Osteoblast (primary cell): ENCODE data around the gene PON1. TPM values are rescaled to one million over a fixed set of nuclear protein-coding genes. Genes with fewer than 3 reads are reported as not detected.

Source experiments
- DNase-seq: peaks from one replicate; pipeline ENCODE4 v3.0.0; 2011; ENCODE audit warnings: low spot score, mixed read lengths; ENCODE audit not compliant: insufficient read length; ENCODE audit errors: missing footprints
- H2AFZ ChIP-seq: 2 replicates; pipeline ENCODE4 v1.6.0; 2011; ENCODE audit warnings: mild to moderate bottlenecking, low read length
- H3K27ac ChIP-seq: 2 replicates; pipeline ENCODE4 v1.5.1; 2011; ENCODE audit warnings: mild to moderate bottlenecking, low read depth, low read length, moderate library complexity
- H3K27me3 ChIP-seq: 2 replicates; pipeline ENCODE4 v1.6.0; 2012; ENCODE audit warnings: mild to moderate bottlenecking, control low read depth, inconsistent platforms, low read length, moderate library complexity; ENCODE audit not compliant: insufficient read depth
- H3K36me3 ChIP-seq: 2 replicates; pipeline ENCODE4 v1.5.1; 2011; ENCODE audit warnings: mild to moderate bottlenecking, low read length, control low read depth, moderate library complexity; ENCODE audit not compliant: insufficient read depth
- H3K4me1 ChIP-seq: 2 replicates; pipeline ENCODE4 v1.5.1; 2011; ENCODE audit warnings: mild to moderate bottlenecking, low read length, control low read depth, moderate library complexity; ENCODE audit not compliant: insufficient read depth
- H3K4me2 ChIP-seq: 2 replicates; pipeline ENCODE4 v1.6.0; 2011; ENCODE audit warnings: mild to moderate bottlenecking, low read length; ENCODE audit not compliant: insufficient read depth
- H3K4me3 ChIP-seq: fragments of 200-600 bp; sonication (generic); 3 replicates; pipeline ENCODE4 v1.5.1; 2012; ENCODE audit warnings: mild to moderate bottlenecking, low read length, inconsistent platforms; ENCODE audit not compliant: insufficient read depth
- H3K79me2 ChIP-seq: 2 replicates; pipeline ENCODE4 v1.6.0; 2012; ENCODE audit warnings: mild to moderate bottlenecking, low read length, control low read depth, inconsistent platforms; ENCODE audit not compliant: insufficient read depth
- H3K9me3 ChIP-seq: 2 replicates; pipeline ENCODE4 v1.5.1; 2011; ENCODE audit warnings: low read depth, low read length, control low read depth
- H4K20me1 ChIP-seq: 2 replicates; pipeline ENCODE4 v1.6.0; 2012; ENCODE audit warnings: mild to moderate bottlenecking, low read length, control low read depth; ENCODE audit not compliant: insufficient read depth
- total RNA-seq: library from RNA; depleted of rRNA; stranded (reverse); fragments of >200 nt; gene quantifications from 2 replicates; pipeline ENCODE4 v1.2.3, GENCODE V29; 2012
- TF ChIP-seq, protein P1 (sequence below): IDR thresholded peaks from 2 replicates; pipeline ENCODE4 v1.5.1; 2011; ENCODE audit warnings: mild to moderate bottlenecking, low read depth, low read length, moderate library complexity; ENCODE audit errors: extremely low read depth

Gene PON1
- total RNA-seq, 1 donor: not detected

DNA sequence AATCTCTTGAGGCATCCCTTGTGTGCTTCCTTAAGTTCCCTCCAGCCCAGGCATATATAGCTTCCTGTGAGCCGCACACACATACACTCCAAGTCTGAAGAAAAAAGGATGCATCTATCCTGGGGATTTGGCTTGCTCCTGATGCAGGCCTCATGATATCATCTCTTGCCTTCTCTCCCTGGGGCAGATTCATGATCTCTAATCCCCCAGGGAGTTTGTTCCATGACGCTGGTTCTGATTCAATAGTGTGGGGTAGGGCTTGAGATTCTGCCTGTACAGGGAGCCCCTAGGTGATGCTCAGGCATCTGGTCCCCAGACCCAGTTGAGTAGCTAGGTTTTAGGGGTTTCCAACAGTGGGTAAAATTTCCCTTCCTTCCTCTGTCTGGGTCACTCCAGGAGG, 1.5 kb downstream of the PON1 start:
- H4K20me1 ChIP-seq: no peaks in the 10 kb centered on the region
- no peak overlapping the region for H3K4me3 ChIP-seq
- H3K4me1 ChIP-seq: no peaks in the 10 kb centered on the region
- DNase-seq: no peak
- no peak overlapping the region for H3K27ac ChIP-seq
- no peaks in the 10 kb centered on the region for H3K79me2 ChIP-seq
- H3K36me3 ChIP-seq: no peaks in the 10 kb centered on the region
- TF ChIP-seq, protein P1, sequence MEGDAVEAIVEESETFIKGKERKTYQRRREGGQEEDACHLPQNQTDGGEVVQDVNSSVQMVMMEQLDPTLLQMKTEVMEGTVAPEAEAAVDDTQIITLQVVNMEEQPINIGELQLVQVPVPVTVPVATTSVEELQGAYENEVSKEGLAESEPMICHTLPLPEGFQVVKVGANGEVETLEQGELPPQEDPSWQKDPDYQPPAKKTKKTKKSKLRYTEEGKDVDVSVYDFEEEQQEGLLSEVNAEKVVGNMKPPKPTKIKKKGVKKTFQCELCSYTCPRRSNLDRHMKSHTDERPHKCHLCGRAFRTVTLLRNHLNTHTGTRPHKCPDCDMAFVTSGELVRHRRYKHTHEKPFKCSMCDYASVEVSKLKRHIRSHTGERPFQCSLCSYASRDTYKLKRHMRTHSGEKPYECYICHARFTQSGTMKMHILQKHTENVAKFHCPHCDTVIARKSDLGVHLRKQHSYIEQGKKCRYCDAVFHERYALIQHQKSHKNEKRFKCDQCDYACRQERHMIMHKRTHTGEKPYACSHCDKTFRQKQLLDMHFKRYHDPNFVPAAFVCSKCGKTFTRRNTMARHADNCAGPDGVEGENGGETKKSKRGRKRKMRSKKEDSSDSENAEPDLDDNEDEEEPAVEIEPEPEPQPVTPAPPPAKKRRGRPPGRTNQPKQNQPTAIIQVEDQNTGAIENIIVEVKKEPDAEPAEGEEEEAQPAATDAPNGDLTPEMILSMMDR: no peak
- H3K9me3 ChIP-seq: no peaks in the 10 kb centered on the region
- no peak overlapping the region for H3K4me2 ChIP-seq
- H3K27me3 ChIP-seq: peaks cover 20% of the 10 kb centered on the region
- no peak overlapping the region for H2AFZ ChIP-seq

DNA sequence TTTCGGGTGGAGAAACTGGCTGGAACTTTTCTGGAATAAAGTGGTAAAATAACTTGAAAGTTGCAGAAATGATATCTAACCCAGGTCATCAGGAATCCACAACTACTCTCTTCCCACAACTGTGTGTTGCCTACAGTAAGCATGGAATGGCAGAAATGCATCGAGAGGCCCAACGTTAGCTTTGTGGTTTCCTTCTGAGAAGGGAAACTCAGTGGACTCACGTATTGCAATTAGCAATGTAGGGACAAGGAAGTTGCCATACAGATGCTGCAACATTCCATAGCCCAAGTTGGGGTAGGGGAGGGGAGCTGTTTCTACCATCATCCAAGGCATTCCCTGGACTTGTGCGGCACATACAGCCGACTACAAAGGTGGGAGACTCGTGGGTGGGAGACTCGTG, 1.9 kb downstream of the PON1 start:
- no peaks in the 10 kb centered on the region for H3K36me3 ChIP-seq
- H3K79me2 ChIP-seq: no peaks in the 10 kb centered on the region
- DNase-seq: no peak
- no peaks in the 10 kb centered on the region for H3K4me1 ChIP-seq
- TF ChIP-seq, protein P1: no peak
- H3K4me3 ChIP-seq: no peak overlapping the region
- no peak overlapping the region for H3K4me2 ChIP-seq
- peaks cover 20% of the 10 kb centered on the region for H3K27me3 ChIP-seq
- no peaks in the 10 kb centered on the region for H3K9me3 ChIP-seq
- H4K20me1 ChIP-seq: no peaks in the 10 kb centered on the region
- no peak overlapping the region for H2AFZ ChIP-seq
- H3K27ac ChIP-seq: no peak overlapping the region

- no peak for DNase-seq
- Histone ChIP-seq H3K9me3 (no peaks in the 10 kb centered on the region), H4K20me1 (no peaks in the 10 kb centered on the region), H3K27ac (no peak overlapping the region), H2AFZ (no peak overlapping the region), H3K4me3 (no peak overlapping the region), H3K4me2 (no peak overlapping the region), H3K36me3 (no peaks in the 10 kb centered on the region), H3K27me3 (peaks cover 20% of the 10 kb centered on the region), H3K4me1 (no peaks in the 10 kb centered on the region), H3K79me2 (no peaks in the 10 kb centered on the region)
- TF ChIP-seq, protein P1: no peak
Measured at GRCh38 chr7:95321720-95322119, 2.6 kb downstream of the PON1 start.

GRCh38 chr7:95320651-95321050, 3.7 kb downstream of the PON1 start:
- Histone ChIP-seq H3K27ac (no peak overlapping the region), H3K36me3 (no peaks in the 10 kb centered on the region), H3K27me3 (peaks cover 22% of the 10 kb centered on the region), H2AFZ (no peak overlapping the region), H4K20me1 (no peaks in the 10 kb centered on the region), H3K4me3 (no peak overlapping the region), H3K9me3 (no peaks in the 10 kb centered on the region), H3K4me1 (no peaks in the 10 kb centered on the region), H3K79me2 (no peaks in the 10 kb centered on the region), H3K4me2 (no peak overlapping the region)
- DNase-seq: no peak
- TF ChIP-seq, protein P1: no peak
